ENCODE results near the gene HELZ.

GRCh38 chr17:67243284-67243683 lies 1.7 kb downstream of the HELZ start:
- TF ChIP-seq CTCF (IDR thresholded peaks at IDR 0.05) = no peak
- no peak for TF ChIP-seq EP300 (IDR thresholded peaks at IDR 0.05)
